KMS-11 (cell line): ENCODE data around the gene CDC42BPA.

Experiments used
- H2AFZ ChIP-seq: fragments of 200-600 bp; sonication (generic); 2 replicates; pipeline ENCODE4 v1.6.1; 2016; ENCODE audit warnings: antibody characterized with exemption, mixed run types, low read depth
- H3K27ac ChIP-seq: fragments of 200-600 bp; sonication (generic); 2 replicates; pipeline ENCODE4 v1.6.1; 2016; ENCODE audit warnings: mild to moderate bottlenecking, mixed run types
- H3K27me3 ChIP-seq: fragments of 200-600 bp; sonication (generic); 2 replicates; pipeline ENCODE4 v1.6.1; 2017; ENCODE audit warnings: mild to moderate bottlenecking, low read depth, mixed run types, moderate library complexity; ENCODE audit not compliant: insufficient read depth
- H3K36me3 ChIP-seq: fragments of 200-600 bp; sonication (generic); 2 replicates; pipeline ENCODE4 v1.6.1; 2017; ENCODE audit warnings: mild to moderate bottlenecking, mixed run types; ENCODE audit not compliant: insufficient read depth
- H3K4me1 ChIP-seq: fragments of 200-600 bp; sonication (generic); 2 replicates; pipeline ENCODE4 v1.6.1; 2016; ENCODE audit warnings: mild to moderate bottlenecking, low read depth, mixed run types; ENCODE audit not compliant: poor library complexity, severe bottlenecking
- H3K4me2 ChIP-seq: fragments of 200-600 bp; sonication (generic); 2 replicates; pipeline ENCODE4 v1.7.0; 2016; ENCODE audit warnings: mild to moderate bottlenecking, mixed run types
- H3K4me3 ChIP-seq: fragments of 200-600 bp; sonication (generic); IDR thresholded peaks from 2 replicates; pipeline ENCODE4 v1.6.1; 2017; ENCODE audit warnings: low read depth, low read length, mixed read lengths; ENCODE audit not compliant: insufficient read depth
- H3K79me2 ChIP-seq: fragments of 200-600 bp; sonication (generic); 2 replicates; pipeline ENCODE4 v1.6.1; 2016; ENCODE audit warnings: low read depth, mixed run types; ENCODE audit not compliant: insufficient read depth
- H3K9ac ChIP-seq: fragments of 200-600 bp; sonication (generic); 2 replicates; pipeline ENCODE4 v1.6.1; 2016; ENCODE audit warnings: mild to moderate bottlenecking, mixed run types
- H4K20me1 ChIP-seq: fragments of 200-600 bp; sonication (generic); 2 replicates; pipeline ENCODE4 v1.6.1; 2016; ENCODE audit warnings: mild to moderate bottlenecking, mixed run types; ENCODE audit not compliant: insufficient read depth
- CTCF ChIP-seq: fragments of 200-600 bp; sonication (generic); conservative IDR thresholded peaks from 2 replicates; pipeline ENCODE4 v1.6.1; 2017; ENCODE audit warnings: low read depth, mild to moderate bottlenecking, antibody characterized with exemption, low read length, moderate library complexity, mixed read lengths

CDC42BPA gene

DNA sequence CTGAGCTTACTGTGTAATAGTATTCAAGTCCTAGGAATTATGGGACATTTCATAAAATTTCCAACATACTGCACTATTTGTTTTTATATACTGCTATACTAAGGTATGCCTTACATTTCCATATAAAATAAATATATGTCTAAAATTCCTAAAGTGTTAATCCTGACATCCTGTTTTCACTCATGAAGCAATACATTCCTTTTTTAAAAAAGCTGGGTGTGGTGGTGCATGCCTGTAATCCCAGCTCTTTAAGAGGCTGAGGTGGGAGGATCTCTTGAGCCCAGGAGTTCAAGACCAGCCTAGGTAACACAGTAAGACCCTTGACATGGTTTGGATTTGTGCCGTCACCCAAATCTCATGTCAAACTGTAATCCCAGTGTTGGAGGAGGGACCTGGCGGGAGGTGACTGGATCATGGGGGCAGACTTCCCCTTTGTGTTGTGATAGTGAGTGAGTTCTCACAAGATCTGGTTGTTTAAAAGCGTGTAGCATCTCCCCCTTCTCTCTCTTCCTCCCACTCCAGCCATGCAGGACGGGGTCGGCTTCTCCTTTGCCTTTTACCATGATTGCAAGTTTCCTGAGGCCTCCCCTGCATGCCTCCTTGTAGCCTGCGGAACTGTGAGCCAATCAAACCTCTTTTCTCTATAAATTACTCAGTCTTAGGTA lies 5.8 kb downstream of the CDC42BPA start:
- Histone ChIP-seq H3K36me3 (no peaks in the 10 kb centered on the region), H4K20me1 (no peaks in the 10 kb centered on the region), H3K4me1 (peaks cover 33% of the 10 kb centered on the region), H3K79me2 (peaks cover 12% of the 10 kb centered on the region; the same call in 1 of the 2 replicates), H3K27me3 (no peaks in the 10 kb centered on the region), H3K27ac (no peak overlapping the region), H3K9ac (no peak overlapping the region), H3K4me2 (no peak overlapping the region), H2AFZ (no peak overlapping the region), H3K4me3 (no peak overlapping the region)
- TF ChIP-seq CTCF = no peak

- Histone ChIP-seq H2AFZ (no peak overlapping the region), H3K9ac (no peak overlapping the region), H3K27ac (no peak overlapping the region), H3K27me3 (no peaks in the 10 kb centered on the region), H3K79me2 (peaks cover 13% of the 10 kb centered on the region; the same call in 1 of the 2 replicates), H4K20me1 (no peaks in the 10 kb centered on the region), H3K4me3 (no peak overlapping the region), H3K4me2 (no peak overlapping the region), H3K4me1 (peaks cover 26% of the 10 kb centered on the region), H3K36me3 (no peaks in the 10 kb centered on the region)
- TF ChIP-seq CTCF = no peak
Measured at GRCh38 chr1:227311389-227312001, 6.8 kb downstream of the CDC42BPA start.

GRCh38 chr1:227308367-227309336 lies 9.6 kb downstream of the CDC42BPA start:
- no peak overlapping the region for H2AFZ ChIP-seq
- H3K9ac ChIP-seq = no peak overlapping the region
- H3K4me2 ChIP-seq = no peak overlapping the region
- TF ChIP-seq CTCF = no peak
- H3K36me3 ChIP-seq = no peaks in the 10 kb centered on the region
- H3K4me3 ChIP-seq = no peak overlapping the region
- no peaks in the 10 kb centered on the region for H3K27me3 ChIP-seq
- H3K79me2 ChIP-seq = peaks cover 5% of the 10 kb centered on the region; the same call in 1 of the 2 replicates
- H3K27ac ChIP-seq = no peak overlapping the region
- H3K4me1 ChIP-seq = no peaks in the 10 kb centered on the region
- no peaks in the 10 kb centered on the region for H4K20me1 ChIP-seq

GRCh38 chr1:227306689-227307088 lies 11.6 kb downstream of the CDC42BPA start:
- H3K27ac ChIP-seq = no peak overlapping the region
- H3K4me2 ChIP-seq = no peak overlapping the region
- no peak for TF ChIP-seq CTCF
- no peaks in the 10 kb centered on the region for H4K20me1 ChIP-seq
- H3K4me1 ChIP-seq = no peaks in the 10 kb centered on the region
- H3K4me3 ChIP-seq = no peak overlapping the region
- peaks cover 5% of the 10 kb centered on the region; the same call in 1 of the 2 replicates for H3K79me2 ChIP-seq
- no peaks in the 10 kb centered on the region for H3K27me3 ChIP-seq
- no peak overlapping the region for H2AFZ ChIP-seq
- no peaks in the 10 kb centered on the region for H3K36me3 ChIP-seq
- H3K9ac ChIP-seq = no peak overlapping the region
